ENCODE results near the gene NPAS2. TPM values are rescaled to one million over a fixed set of nuclear protein-coding genes. Genes with fewer than 3 reads are reported as not detected.

NPAS2 gene
- total and polyA plus RNA-seq, 2 donors (not counting 1 experiment from before 2014, with no cell fraction given), result 3.6 to 4.9 TPM

DNA sequence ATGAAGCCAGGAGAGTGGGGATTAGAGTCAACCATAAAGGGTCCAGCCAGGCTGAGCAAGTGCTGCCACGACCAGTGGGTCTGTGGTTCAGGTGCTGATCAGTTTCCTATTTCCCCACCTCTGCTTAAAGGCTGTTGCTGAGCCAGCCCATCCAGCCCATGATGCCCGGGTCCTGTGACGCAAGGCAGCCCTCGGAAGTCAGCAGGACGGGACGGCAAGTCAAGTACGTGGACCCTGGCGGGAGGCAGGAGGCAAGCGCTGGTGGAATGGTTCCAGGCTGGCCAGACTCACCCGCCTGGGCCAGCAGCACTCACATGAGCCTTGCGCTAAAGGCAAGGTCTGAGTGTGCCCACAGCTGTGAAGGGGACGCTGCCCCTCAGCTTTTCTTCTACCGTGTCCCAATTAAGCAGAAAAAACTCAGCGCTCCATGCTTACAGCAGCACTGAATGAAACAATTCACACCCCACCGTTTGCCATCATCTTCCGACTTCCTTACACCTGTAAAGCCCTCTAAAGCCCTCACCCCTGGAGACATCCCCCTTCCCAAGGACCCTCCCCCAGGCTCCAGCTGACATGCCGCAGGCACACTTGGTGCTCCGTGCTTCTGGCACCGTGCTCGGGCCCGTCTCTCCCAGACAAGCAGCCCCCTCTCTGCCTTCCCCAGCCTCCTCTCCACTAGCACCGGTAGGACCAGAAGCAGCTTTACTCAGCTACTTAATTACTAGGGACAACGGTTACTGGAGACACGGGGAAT lies 170.9 kb downstream of the NPAS2 start:
- H3K27me3 ChIP-seq (ENCODE audit: control insufficient read depth, insufficient read depth, low read length), result no peaks in the 10 kb centered on the region
- H3K36me3 ChIP-seq (ENCODE audit: control insufficient read depth, insufficient read depth, low read length), result no peaks in the 10 kb centered on the region
- no peaks in the 10 kb centered on the region for H3K4me1 ChIP-seq (ENCODE audit: control insufficient read depth, extremely low read depth, insufficient read depth, low read length)
- H3K9ac ChIP-seq (ENCODE audit: insufficient read depth, low read length), result no peak overlapping the region
- H3K4me2 ChIP-seq (ENCODE audit: extremely low read depth, insufficient read depth, low read length), result no peak overlapping the region
- H3K9me3 ChIP-seq (ENCODE audit: control insufficient read depth, insufficient read depth, low read depth, low read length), result no peaks in the 10 kb centered on the region
- H4K20me1 ChIP-seq (ENCODE audit: control insufficient read depth, extremely low read depth, insufficient read depth, low read length), result no peaks in the 10 kb centered on the region
- DNase-seq (ENCODE audit: low read depth in 2 of 2), result no peak
- H3K79me2 ChIP-seq (ENCODE audit: control insufficient read depth, insufficient read depth, low read length), result no peaks in the 10 kb centered on the region
- H3K4me3 ChIP-seq (replicated peaks in 1 of 4; ENCODE audit: control extremely low read depth in 1 of 4, insufficient read depth in 1 of 4, low read depth in 3 of 4, low read length in 4 of 4), result no peak overlapping the region
- TF ChIP-seq, protein P1, sequence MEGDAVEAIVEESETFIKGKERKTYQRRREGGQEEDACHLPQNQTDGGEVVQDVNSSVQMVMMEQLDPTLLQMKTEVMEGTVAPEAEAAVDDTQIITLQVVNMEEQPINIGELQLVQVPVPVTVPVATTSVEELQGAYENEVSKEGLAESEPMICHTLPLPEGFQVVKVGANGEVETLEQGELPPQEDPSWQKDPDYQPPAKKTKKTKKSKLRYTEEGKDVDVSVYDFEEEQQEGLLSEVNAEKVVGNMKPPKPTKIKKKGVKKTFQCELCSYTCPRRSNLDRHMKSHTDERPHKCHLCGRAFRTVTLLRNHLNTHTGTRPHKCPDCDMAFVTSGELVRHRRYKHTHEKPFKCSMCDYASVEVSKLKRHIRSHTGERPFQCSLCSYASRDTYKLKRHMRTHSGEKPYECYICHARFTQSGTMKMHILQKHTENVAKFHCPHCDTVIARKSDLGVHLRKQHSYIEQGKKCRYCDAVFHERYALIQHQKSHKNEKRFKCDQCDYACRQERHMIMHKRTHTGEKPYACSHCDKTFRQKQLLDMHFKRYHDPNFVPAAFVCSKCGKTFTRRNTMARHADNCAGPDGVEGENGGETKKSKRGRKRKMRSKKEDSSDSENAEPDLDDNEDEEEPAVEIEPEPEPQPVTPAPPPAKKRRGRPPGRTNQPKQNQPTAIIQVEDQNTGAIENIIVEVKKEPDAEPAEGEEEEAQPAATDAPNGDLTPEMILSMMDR (conservative IDR thresholded peaks at IDR 0.05 in 1 of 2, IDR thresholded peaks at IDR 0.05 in 1 of 2; ENCODE audit: low read depth in 1 of 2, low read length in 2 of 2), result no peak
- TF ChIP-seq EZH2 (IDR thresholded peaks at IDR 0.05; ENCODE audit: low read length, missing control alignments), result no peak
- H2AFZ ChIP-seq (ENCODE audit: low read length), result no peak overlapping the region
- H3K27ac ChIP-seq (ENCODE audit: insufficient read depth, low read length), result no peak overlapping the region

DNA sequence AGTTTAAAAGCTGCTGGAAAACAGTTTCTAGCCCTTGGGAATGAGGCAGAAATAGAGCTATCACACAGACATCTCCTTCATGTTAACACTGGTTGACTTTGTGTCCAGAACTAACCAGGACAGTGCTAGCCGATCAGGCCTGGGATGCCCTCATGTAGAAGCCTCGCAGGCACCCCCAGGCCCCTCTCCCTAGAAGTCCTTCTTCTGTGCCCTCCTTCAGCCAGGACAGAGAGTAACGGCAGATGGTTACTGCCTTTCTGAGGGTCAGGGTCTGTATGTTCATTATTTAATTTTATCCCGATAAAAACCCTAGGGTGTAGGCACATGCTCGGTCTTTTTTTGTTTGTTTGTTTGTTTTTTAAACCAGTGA lies 171.4 kb downstream of the NPAS2 start:
- Histone ChIP-seq H3K36me3 (ENCODE audit: control insufficient read depth, insufficient read depth, low read length) (no peaks in the 10 kb centered on the region), H3K4me1 (ENCODE audit: control insufficient read depth, extremely low read depth, insufficient read depth, low read length) (no peaks in the 10 kb centered on the region)

DNA sequence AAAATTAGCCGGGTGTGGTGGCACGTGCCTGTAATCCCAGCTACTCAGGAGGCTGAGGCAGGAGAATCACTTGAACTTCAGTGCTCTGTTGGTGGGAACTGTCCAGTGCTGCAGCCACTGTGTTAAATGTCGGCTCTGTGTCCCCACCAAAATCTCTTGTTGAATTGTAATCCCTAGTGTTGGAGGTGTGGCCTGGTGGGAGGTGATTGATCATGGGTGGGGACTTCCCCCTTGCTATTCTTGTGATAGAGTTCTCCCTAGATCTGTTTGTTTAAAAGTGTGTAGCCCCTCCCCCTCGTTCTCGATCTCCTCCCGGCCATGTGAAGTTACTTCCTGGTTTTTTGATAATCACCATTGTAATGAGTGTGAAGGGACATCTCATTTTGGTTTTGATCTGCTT lies 172.3 kb downstream of the NPAS2 start:
- H3K9ac ChIP-seq (ENCODE audit: insufficient read depth, low read length), result no peak overlapping the region
- no peak for DNase-seq (ENCODE audit: low read depth in 2 of 2)
- no peaks in the 10 kb centered on the region for H3K9me3 ChIP-seq (ENCODE audit: control insufficient read depth, insufficient read depth, low read depth, low read length)
- H2AFZ ChIP-seq (ENCODE audit: low read length), result no peak overlapping the region
- H3K36me3 ChIP-seq (ENCODE audit: control insufficient read depth, insufficient read depth, low read length), result no peaks in the 10 kb centered on the region
- no peak overlapping the region for H3K27ac ChIP-seq (ENCODE audit: insufficient read depth, low read length)
- TF ChIP-seq, protein P1 (conservative IDR thresholded peaks at IDR 0.05 in 1 of 2, IDR thresholded peaks at IDR 0.05 in 1 of 2; ENCODE audit: low read depth in 1 of 2, low read length in 2 of 2), result no peak
- TF ChIP-seq EZH2 (IDR thresholded peaks at IDR 0.05; ENCODE audit: low read length, missing control alignments), result no peak
- no peak overlapping the region for H3K4me2 ChIP-seq (ENCODE audit: extremely low read depth, insufficient read depth, low read length)
- H3K4me3 ChIP-seq (replicated peaks in 1 of 4; ENCODE audit: control extremely low read depth in 1 of 4, insufficient read depth in 1 of 4, low read depth in 3 of 4, low read length in 4 of 4), result no peak overlapping the region
- no peaks in the 10 kb centered on the region for H3K4me1 ChIP-seq (ENCODE audit: control insufficient read depth, extremely low read depth, insufficient read depth, low read length)
- H3K27me3 ChIP-seq (ENCODE audit: control insufficient read depth, insufficient read depth, low read length), result no peaks in the 10 kb centered on the region
- H3K79me2 ChIP-seq (ENCODE audit: control insufficient read depth, insufficient read depth, low read length), result no peaks in the 10 kb centered on the region
- no peaks in the 10 kb centered on the region for H4K20me1 ChIP-seq (ENCODE audit: control insufficient read depth, extremely low read depth, insufficient read depth, low read length)

More for the DNA sequence above, 171.4 kb downstream of the NPAS2 start:
- Histone ChIP-seq H4K20me1 (ENCODE audit: control insufficient read depth, extremely low read depth, insufficient read depth, low read length) (no peaks in the 10 kb centered on the region), H3K79me2 (ENCODE audit: control insufficient read depth, insufficient read depth, low read length) (no peaks in the 10 kb centered on the region), H3K4me2 (ENCODE audit: extremely low read depth, insufficient read depth, low read length) (no peak overlapping the region), H3K27me3 (ENCODE audit: control insufficient read depth, insufficient read depth, low read length) (no peaks in the 10 kb centered on the region), H3K4me3 (replicated peaks in 1 of 4; ENCODE audit: control extremely low read depth in 1 of 4, insufficient read depth in 1 of 4, low read depth in 3 of 4, low read length in 4 of 4) (no peak overlapping the region), H3K9ac (ENCODE audit: insufficient read depth, low read length) (no peak overlapping the region), H2AFZ (ENCODE audit: low read length) (no peak overlapping the region), H3K27ac (ENCODE audit: insufficient read depth, low read length) (no peak overlapping the region), H3K9me3 (ENCODE audit: control insufficient read depth, insufficient read depth, low read depth, low read length) (no peaks in the 10 kb centered on the region)
- TF ChIP-seq, protein P1 (conservative IDR thresholded peaks at IDR 0.05 in 1 of 2, IDR thresholded peaks at IDR 0.05 in 1 of 2; ENCODE audit: low read depth in 1 of 2, low read length in 2 of 2), result no peak
- no peak for TF ChIP-seq EZH2 (IDR thresholded peaks at IDR 0.05; ENCODE audit: low read length, missing control alignments)
- DNase-seq (ENCODE audit: low read depth in 2 of 2), result no peak
